Measurements from ENCODE around the gene GATA3.

The GATA3 gene

GRCh38 chr10:8064436-8064835, 9.9 kb downstream of the GATA3 start:
- no peak for DNase-seq (ENCODE audit: low read depth)

- no peak for DNase-seq (ENCODE audit: low read depth)
Observed at GRCh38 chr10:8065651-8066050, 11.2 kb downstream of the GATA3 start.

- no peak for DNase-seq (ENCODE audit: low read depth)
Observed at GRCh38 chr10:8066124-8066523, 11.6 kb downstream of the GATA3 start.

- DNase-seq (ENCODE audit: low read depth): no peak
Observed at GRCh38 chr10:8066797-8067196, 12.3 kb downstream of the GATA3 start.

GRCh38 chr10:8069108-8069507, 14.6 kb downstream of the GATA3 start:
- no peak for DNase-seq (ENCODE audit: low read depth)

GRCh38 chr10:8069627-8070026, 15.1 kb downstream of the GATA3 start:
- DNase-seq (ENCODE audit: low read depth): no peak

- no peak for DNase-seq (ENCODE audit: low read depth)
Observed at GRCh38 chr10:8070440-8070839, 16.0 kb downstream of the GATA3 start.

- no peak for DNase-seq (ENCODE audit: low read depth)
Observed at GRCh38 chr10:8071006-8071405, 16.5 kb downstream of the GATA3 start.

GRCh38 chr10:8071666-8072065, 17.2 kb downstream of the GATA3 start:
- no peak for DNase-seq (ENCODE audit: low read depth)

- DNase-seq (ENCODE audit: low read depth): no peak
Observed at GRCh38 chr10:8072211-8072610, 17.7 kb downstream of the GATA3 start.

- no peak for DNase-seq (ENCODE audit: low read depth)
Observed at GRCh38 chr10:8073691-8074416, 19.4 kb downstream of the GATA3 start.

GRCh38 chr10:8074881-8075280, 20.4 kb downstream of the GATA3 start:
- no peak for DNase-seq (ENCODE audit: low read depth)

GRCh38 chr10:8075282-8076260, 21.1 kb downstream of the GATA3 start:
- no peak for DNase-seq (ENCODE audit: low read depth)

- DNase-seq (ENCODE audit: low read depth): no peak
Observed at GRCh38 chr10:8076933-8077332, 22.4 kb downstream of the GATA3 start.

- DNase-seq (ENCODE audit: low read depth): no peak
Observed at GRCh38 chr10:8078027-8078426, 23.5 kb downstream of the GATA3 start.

- DNase-seq (ENCODE audit: low read depth): no peak
Observed at GRCh38 chr10:8079126-8079525, 24.6 kb downstream of the GATA3 start.

- DNase-seq (ENCODE audit: low read depth): no peak
Observed at GRCh38 chr10:8084799-8085198, 30.3 kb downstream of the GATA3 start.

- DNase-seq (ENCODE audit: low read depth): no peak
Observed at GRCh38 chr10:8085251-8085650, 30.8 kb downstream of the GATA3 start.

GRCh38 chr10:8086315-8086714, 31.8 kb downstream of the GATA3 start:
- no peak for DNase-seq (ENCODE audit: low read depth)

GRCh38 chr10:8088504-8088903, 34.0 kb downstream of the GATA3 start:
- DNase-seq (ENCODE audit: low read depth): no peak

- no peak for DNase-seq (ENCODE audit: low read depth)
Observed at GRCh38 chr10:8092428-8092827, 37.9 kb downstream of the GATA3 start.

- DNase-seq (ENCODE audit: low read depth): no peak
Observed at GRCh38 chr10:8095959-8096358, 41.5 kb downstream of the GATA3 start.

GRCh38 chr10:8096931-8097330, 42.4 kb downstream of the GATA3 start:
- no peak for DNase-seq (ENCODE audit: low read depth)
